COLO668 (cell line): ENCODE results near the gene FUT6.
"Not testable (repeated sequence)": the region's sequence is repeated elsewhere in the genome, so short reads cannot be mapped to it uniquely, and the experiment has no call there.

Experiments
- DNase-seq: peaks from one replicate; lab custom pipeline; 2025; ENCODE audit not compliant: unreplicated experiment; lab: John Stamatoyannopoulos, UW

FUT6 gene

DNA sequence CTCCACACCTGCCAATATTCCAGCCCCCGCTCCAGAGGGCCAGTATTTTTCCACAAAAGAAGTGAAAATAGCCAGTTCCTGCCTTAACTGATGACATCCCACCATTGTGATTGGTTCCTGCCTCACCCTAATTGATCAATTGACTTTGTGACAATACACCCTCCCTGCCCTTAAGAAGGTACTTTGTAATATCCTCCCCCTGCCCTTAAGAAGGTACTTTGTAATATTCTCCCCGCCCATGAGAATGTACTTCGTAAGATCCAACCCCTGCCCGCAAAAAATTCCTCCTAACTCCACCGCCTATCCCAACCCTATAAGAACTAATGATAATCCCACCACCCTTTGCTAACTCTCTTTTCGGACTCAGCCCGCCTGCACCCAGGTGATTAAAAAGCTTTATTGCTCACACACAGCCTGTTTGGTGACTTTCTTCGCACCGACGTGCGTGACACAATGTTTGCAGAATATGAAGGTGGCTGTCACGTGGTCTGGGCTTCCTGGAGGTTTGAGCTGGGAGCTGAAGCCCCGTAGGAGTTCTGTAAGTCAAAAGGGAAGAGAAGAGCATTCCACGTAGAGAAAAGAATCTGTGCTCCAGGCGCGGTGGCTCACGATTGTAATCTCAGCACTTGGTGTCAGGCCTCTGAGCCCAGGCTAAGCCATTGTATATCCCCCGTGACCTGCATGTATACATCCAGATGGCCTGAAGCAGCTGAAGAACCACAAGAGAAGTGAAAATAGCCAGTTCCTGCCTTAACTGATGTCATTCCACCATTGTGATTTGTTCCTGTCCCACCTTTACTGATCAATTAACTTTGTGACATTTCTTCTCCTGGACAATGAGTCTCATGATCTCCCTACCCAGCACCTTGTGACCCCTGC, 17.9 kb upstream of the FUT6 start:
- no peak for DNase-seq

- not testable (repeated sequence) for DNase-seq
Measured at GRCh38 chr19:5855151-5855550, 15.6 kb upstream of the FUT6 start.

- DNase-seq, result not testable (repeated sequence)
Measured at GRCh38 chr19:5854121-5854520, 14.6 kb upstream of the FUT6 start.

DNA sequence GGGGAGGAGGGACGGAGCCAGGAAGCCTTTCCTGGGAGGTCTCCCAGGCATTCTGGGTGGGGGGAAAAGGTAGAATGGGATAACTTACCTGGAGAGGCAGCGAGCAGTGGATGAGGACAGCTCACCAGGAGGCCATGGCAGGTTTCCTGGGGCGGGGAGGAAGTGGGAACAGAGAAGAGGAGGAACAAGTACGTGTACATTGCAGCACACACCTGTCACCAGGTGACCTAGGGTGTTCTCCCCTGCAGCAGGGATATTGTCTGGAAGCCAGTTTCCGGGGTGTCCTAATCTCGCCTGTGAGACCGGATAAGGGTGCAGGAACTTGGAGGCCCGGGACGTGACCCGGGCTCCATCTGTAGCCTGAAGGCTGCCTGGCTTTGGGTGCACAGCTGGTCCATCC, 11.8 kb upstream of the FUT6 start, which contains the start of gene FUT3:
Gene FUT3 (minus strand): TSS at position 148 of the 400 bp plus-strand sequence.
- DNase-seq, result peak; percentile 61

GRCh38 chr19:5850743-5851293, 11.3 kb upstream of the FUT6 start:
- no peak for DNase-seq

- DNase-seq, result no peak
Measured at GRCh38 chr19:5850189-5850588, 10.7 kb upstream of the FUT6 start.

DNA sequence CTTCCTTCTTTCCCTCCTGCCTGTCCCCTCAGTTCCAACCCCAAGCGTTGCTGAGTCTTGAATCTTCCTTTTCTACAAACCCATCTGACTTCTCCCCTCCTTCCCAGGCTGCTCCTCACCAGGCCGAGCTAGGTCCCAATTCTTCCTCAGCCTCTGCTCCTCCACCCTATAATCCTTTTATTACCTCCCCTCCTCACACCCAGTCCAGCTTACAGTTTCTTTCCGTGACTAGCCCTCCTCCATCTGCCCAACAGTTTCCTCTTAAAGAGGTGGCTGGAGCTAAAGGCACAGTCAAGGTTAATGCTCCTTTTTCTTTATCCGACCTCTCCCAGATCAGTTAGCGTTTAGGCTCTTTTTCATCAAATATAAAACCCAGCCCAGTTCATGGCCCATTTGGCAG, 9.1 kb upstream of the FUT6 start:
- DNase-seq, result not testable (repeated sequence)

DNA sequence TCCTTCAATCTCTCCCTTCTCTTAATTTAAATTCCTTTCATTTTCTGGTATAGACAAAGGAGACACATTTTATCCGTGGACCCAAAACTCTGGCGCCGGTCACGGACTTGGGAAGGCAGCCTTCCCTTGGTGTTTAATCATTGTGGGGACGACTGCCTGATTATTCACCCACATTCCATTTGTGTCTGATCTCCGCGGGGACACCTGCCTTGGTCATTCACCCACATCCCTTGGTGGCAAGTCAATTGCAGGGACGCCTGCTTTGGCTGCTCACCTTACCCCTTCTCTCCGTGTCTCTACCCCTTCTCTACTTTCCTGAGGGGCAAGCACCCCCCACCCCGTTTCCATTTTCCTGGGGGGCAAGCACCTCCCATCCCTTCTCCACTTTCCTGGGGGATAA, 8.3 kb upstream of the FUT6 start:
- not testable (repeated sequence) for DNase-seq

DNA sequence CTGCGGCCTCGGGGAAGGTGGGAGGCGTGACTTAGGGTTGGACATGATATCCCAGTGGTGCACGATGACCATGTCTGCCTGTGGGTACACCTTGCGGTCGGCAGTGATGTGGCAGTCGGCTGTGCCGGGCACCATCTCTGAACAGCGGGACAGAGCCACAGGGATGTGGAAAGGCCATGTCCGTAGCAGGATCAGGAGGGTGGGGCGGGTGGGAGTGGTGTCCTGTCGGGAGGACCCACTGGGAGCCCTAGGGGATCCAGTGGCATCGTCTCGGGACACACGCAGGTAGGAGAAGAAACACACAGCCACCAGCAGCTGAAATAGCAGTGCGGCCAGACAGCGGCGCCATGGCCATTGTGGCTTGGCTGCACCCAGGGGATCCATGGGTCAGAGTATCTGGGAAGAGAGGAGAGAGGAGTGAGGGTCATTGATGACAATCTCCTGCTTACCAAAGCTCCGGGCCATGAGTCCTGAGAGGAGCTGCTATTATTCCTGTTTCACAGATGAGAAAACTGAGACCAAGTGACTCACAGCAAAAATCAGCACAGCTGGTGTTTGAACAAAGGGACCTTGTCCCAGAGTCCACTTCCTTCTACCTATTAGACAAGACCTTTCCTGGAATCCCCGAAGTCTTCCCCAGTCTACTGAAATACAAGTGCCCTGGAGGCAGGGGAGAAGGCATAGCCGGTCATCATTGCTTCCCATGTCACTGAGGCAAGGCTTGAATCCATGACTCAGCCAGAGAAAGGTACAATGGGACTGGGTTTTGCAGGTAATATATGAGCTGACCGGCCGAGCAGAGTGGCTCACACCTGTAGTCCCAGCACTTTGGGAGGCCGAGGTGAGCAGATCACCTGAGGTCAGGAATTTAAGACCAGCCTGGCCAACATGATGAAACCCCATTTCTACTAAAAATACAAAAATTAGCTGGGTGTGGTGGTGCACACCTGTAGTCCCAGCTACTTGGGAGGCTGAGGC, 5.2 kb upstream of the FUT6 start:
- DNase-seq, result no peak

DNA sequence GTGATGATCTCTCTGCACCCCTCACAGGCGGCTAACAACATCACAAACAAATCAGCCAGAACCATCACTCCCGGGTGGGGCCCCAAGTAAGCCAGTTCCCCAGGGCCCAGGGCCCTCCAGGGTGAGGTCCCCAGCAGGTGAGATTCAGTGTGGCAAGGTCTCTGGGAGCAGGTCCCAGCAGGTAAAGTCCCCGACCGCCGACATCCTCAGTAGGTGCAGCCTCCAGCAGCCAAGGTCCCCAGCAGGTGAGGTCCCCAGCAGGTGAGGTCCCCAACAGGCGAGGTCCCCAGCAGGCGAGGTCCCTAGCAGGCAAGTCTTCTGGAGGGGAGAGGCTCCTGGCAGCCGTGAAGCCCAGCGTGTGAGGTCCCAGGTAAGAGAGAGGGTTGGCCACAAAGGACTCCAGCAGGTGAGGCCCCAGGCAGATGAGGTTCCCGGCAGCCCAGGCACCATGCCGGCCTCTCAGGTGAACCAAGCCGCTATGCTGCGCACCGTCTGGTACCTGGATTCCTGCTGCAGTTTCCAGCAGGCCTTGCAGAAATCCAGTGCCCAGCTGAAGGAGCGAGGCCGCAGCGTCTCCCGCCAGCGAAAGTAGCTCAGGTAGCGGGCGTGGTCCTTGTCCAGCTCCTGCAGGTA, 3.9 kb upstream of the FUT6 start:
- DNase-seq, result no peak

- not testable (repeated sequence) for DNase-seq
Measured at GRCh38 chr19:5841735-5842111, 2.2 kb upstream of the FUT6 start.

GRCh38 chr19:5838353-5839064, 993 bp downstream of the FUT6 start:
- peak; percentile 59 for DNase-seq

GRCh38 chr19:5837761-5838352, 1.6 kb downstream of the FUT6 start:
- DNase-seq, result no peak

DNA sequence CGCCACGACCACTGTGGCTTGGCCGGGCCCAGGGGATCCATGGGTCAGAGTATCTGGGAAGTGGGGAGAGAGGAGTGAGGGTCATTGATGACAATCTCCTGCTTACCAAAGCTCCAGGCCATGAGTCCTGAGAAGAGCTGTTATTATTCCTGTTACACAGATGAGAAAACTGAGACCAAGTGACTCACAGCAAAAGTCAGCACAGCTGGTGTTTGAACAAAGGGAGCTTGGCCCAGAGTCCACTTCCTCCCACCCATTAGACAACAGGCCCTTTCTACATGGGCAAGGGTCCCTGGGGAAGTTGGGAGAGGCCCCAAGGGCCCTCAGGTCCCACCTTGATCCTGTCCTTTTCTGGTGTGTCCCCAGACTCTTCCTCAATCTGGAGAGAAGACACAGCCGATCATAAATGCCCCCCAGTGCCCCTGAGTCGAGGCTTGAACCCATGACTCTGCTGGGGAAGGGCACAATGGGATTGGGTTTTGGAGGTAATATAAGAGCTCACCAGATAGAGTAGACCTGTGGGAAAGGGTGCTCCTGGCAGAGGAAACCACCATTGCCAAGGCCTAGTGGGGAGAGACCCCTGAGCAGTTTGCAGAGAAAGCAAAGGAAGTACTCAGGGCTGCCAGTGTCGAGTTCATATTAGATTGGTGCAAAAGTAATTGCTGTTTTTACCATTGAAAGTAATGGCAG, 6.8 kb downstream of the FUT6 start:
- DNase-seq, result no peak

- no peak for DNase-seq
Measured at GRCh38 chr19:5832061-5832460, 7.4 kb downstream of the FUT6 start.

GRCh38 chr19:5831159-5831558, 8.3 kb downstream of the FUT6 start:
- no peak for DNase-seq

DNA sequence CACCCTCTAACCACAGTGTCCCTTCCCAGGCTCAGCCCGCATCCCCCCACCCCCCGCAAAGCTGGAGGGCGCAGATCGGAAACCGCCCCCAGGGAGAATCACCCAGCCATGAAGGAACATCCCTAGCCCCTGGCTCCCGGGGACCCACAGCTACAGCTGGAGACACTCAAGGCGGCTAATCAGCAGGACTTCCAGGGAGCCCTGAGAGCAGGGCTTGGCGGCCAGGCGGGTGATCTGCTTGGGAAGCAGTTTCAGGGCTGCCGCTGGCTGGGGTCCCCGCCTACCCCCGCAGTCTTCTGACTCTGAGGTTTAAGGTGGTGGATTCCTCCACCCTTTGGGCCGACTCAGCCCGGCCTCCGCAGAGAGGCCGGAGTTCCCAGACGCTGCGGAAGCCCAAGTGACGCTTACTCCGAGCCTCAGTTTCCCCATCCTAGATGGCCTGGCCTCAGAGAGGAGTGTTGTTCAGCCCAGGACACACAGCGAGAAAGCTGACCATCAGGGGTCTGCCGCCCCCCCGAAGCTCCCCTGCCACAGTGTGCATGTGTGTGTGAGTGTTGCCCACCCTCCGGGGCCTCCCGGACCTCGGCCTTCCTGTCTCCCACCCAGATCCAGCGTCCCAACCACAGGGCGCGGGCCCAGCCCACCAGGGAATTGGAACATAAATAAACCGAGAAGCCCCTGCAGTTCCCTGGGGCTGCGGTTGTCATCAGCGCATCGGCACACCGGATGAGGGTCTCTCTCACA, 9.8 kb downstream of the FUT6 start:
- DNase-seq, result no peak

DNA sequence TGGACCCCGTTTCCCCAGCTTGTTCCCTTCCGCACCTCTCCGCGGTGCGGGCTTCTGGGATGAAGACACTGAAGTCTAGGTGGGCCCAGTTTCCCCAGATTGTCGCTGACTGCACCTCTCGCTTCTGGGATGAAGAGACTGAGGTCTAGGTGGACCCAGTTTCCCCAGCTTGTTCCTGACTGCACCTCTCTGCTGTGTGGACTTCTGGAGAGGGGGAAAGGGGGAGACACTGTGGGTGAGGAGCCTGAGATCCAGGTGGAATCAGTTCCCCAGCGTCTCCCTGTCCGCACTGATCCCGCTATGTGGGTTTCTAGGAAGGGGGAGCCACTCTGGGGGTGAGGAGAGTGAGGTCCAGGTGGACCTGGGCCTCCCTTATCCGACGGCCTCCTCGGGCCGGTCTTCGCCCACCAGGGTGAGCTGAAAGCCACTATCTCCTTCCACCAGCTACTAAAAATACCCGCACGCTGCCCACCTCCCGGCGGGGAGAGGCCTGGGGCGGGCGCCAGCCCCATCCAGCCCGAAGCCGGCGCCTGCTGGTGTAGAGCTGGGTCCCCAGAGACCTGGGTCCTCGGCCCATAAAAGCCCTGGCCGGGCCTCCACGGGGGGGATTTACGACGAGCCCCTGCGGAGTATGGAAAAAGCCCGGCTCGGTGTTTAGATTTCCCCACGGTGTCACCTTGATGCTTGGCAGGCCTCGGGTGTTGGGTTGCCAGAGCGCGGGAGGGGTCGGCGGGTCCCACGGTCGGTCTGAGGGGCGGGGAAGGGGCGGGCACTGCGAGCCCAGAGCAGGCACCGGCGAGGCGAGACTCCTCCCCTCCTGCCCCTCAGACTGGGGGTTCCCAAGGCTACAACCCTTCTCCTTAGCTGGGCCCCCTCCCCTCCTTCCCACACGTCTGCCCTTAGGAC, 10.6 kb downstream of the FUT6 start:
- peak; percentile 69 for DNase-seq
